ENCODE data around the gene ELMO3. TPM values are rescaled to one million over a fixed set of nuclear protein-coding genes. Genes with fewer than 3 reads are reported as not detected.

Gene ELMO3
- total RNA-seq, 1 donor from 2014 or later, result 9.6 TPM

- Mint-ChIP-seq H3K27me3 (peaks cover 12% of the 10 kb centered on the region), H3K4me3 (no peak overlapping the region), H3K4me1 (ENCODE audit: unreplicated experiment) (peaks cover 7% of the 10 kb centered on the region), H3K36me3 (no peaks in the 10 kb centered on the region), H3K9me3 (no peaks in the 10 kb centered on the region), H3K27ac (no peak overlapping the region)
- no peak for TF ChIP-seq CTCF (conservative IDR thresholded peaks at IDR 0.05)
- no peak for DNase-seq (ENCODE audit: extremely low spot score, unreplicated experiment)
Measured at GRCh38 chr16:67186550-67186950, 12.4 kb upstream of the ELMO3 start.

GRCh38 chr16:67187175-67187890 is 11.6 kb upstream of the ELMO3 start:
- DNase-seq (ENCODE audit: extremely low spot score, unreplicated experiment), result no peak
- H3K27me3 Mint-ChIP-seq, result peaks cover 12% of the 10 kb centered on the region

GRCh38 chr16:67188323-67188722 is 10.6 kb upstream of the ELMO3 start:
- no peak for TF ChIP-seq CTCF (conservative IDR thresholded peaks at IDR 0.05)
- no peak overlapping the region for H3K27ac Mint-ChIP-seq
- H3K27me3 Mint-ChIP-seq, result peaks cover 12% of the 10 kb centered on the region
- no peaks in the 10 kb centered on the region for H3K9me3 Mint-ChIP-seq
- H3K4me1 Mint-ChIP-seq (ENCODE audit: unreplicated experiment), result peaks cover 16% of the 10 kb centered on the region
- no peak for DNase-seq (ENCODE audit: extremely low spot score, unreplicated experiment)
- H3K36me3 Mint-ChIP-seq, result no peaks in the 10 kb centered on the region
- H3K4me3 Mint-ChIP-seq, result no peak overlapping the region

More at GRCh38 chr16:67187175-67187890, 11.6 kb upstream of the ELMO3 start:
- Mint-ChIP-seq H3K4me3 (no peak overlapping the region), H3K4me1 (ENCODE audit: unreplicated experiment) (peaks cover 10% of the 10 kb centered on the region), H3K36me3 (no peaks in the 10 kb centered on the region), H3K9me3 (no peaks in the 10 kb centered on the region), H3K27ac (no peak overlapping the region)
- no peak for TF ChIP-seq CTCF (conservative IDR thresholded peaks at IDR 0.05)

GRCh38 chr16:67188798-67189197 is 10.1 kb upstream of the ELMO3 start:
- no peak for DNase-seq (ENCODE audit: extremely low spot score, unreplicated experiment)
- Mint-ChIP-seq H3K27ac (no peak overlapping the region), H3K4me3 (no peak overlapping the region), H3K4me1 (ENCODE audit: unreplicated experiment) (peaks cover 16% of the 10 kb centered on the region), H3K9me3 (no peaks in the 10 kb centered on the region), H3K36me3 (no peaks in the 10 kb centered on the region), H3K27me3 (peaks cover 12% of the 10 kb centered on the region)
- no peak for TF ChIP-seq CTCF (conservative IDR thresholded peaks at IDR 0.05)

- H3K27me3 Mint-ChIP-seq, result peaks cover 11% of the 10 kb centered on the region
- no peak within 1 kb of the TSS for H3K4me3 Mint-ChIP-seq
- no peak for DNase-seq (ENCODE audit: extremely low spot score, unreplicated experiment)
- H3K4me1 Mint-ChIP-seq (ENCODE audit: unreplicated experiment), result peaks cover 15% of the 10 kb centered on the region
- TF ChIP-seq CTCF (conservative IDR thresholded peaks at IDR 0.05), result no peak
- H3K36me3 Mint-ChIP-seq, result no peaks in the 10 kb centered on the region
- H3K27ac Mint-ChIP-seq, result peak within 1 kb of the TSS; percentile 31
- no peaks in the 10 kb centered on the region for H3K9me3 Mint-ChIP-seq
Measured at GRCh38 chr16:67190041-67190440, 8.9 kb upstream of the ELMO3 start, which contains the start of gene EXOC3L1. EXOC3L1 (minus strand) TSS chr16:67190136; CDS start chr16:67189676, 460 bp downstream.
